GM23338 (cell line): ENCODE results near the gene PROC.
A peak's percentile ranks its signal among the peaks of the same experiment; 100 is the strongest.

Experiments used
- CREB1 ChIP-seq: fragments of 250-450 bp; sonication (Bioruptor Pico); IDR thresholded peaks from 2 replicates; pipeline ENCODE4 v1.5.0; 2020; ENCODE audit warnings: low read depth, mild to moderate bottlenecking, moderate library complexity
- CTCF ChIP-seq, 2 experiments: fragments of 200-600 bp in 1 of 2; sonication (generic) in 1 of 2; conservative IDR thresholded peaks; 2 replicates each; pipeline versions ENCODE4 v1.5.1 to v1.6.1; 2016 to 2017; ENCODE audit warnings: antibody characterized with exemption in 2 of 2, low read depth in 2 of 2, mild to moderate bottlenecking in 2 of 2, moderate library complexity in 1 of 2
- ETS1 ChIP-seq: IDR thresholded peaks from 2 replicates; pipeline ENCODE4 v1.6.1; 2016; ENCODE audit warnings: antibody characterized with exemption
- EZH2 ChIP-seq: fragments of 200-600 bp; sonication (generic); IDR thresholded peaks from one replicate; pipeline ENCODE4 v1.8.0; 2017; ENCODE audit warnings: antibody characterized with exemption, mild to moderate bottlenecking, low read depth; ENCODE audit not compliant: unreplicated experiment
- EZH2phosphoT487 ChIP-seq: fragments of 200-600 bp; sonication (generic); IDR thresholded peaks from one replicate; pipeline ENCODE4 v1.8.1; 2018; ENCODE audit warnings: antibody characterized with exemption; ENCODE audit not compliant: unreplicated experiment
- JUNB ChIP-seq: IDR thresholded peaks from one replicate; pipeline ENCODE4 v1.6.1; 2016; ENCODE audit warnings: antibody characterized with exemption; ENCODE audit not compliant: unreplicated experiment
- NANOG ChIP-seq: IDR thresholded peaks from 2 replicates; pipeline ENCODE4 v1.6.1; 2016; ENCODE audit warnings: antibody characterized with exemption, borderline replicate concordance
- POLR2AphosphoS5 ChIP-seq: IDR thresholded peaks from 2 replicates; pipeline ENCODE4 v1.6.1; 2016; ENCODE audit warnings: antibody characterized with exemption, low read depth
- REST ChIP-seq: IDR thresholded peaks from one replicate; pipeline ENCODE4 v1.6.1; 2018; ENCODE audit warnings: antibody characterized with exemption; ENCODE audit not compliant: unreplicated experiment
- STAT1 ChIP-seq: IDR thresholded peaks from one replicate; pipeline ENCODE4 v1.6.1; 2016; ENCODE audit warnings: antibody characterized with exemption; ENCODE audit not compliant: unreplicated experiment
- ZNF114 ChIP-seq: fragments of 250-450 bp; sonication (Bioruptor Pico); IDR thresholded peaks from 2 replicates; pipeline ENCODE4 v1.5.0; 2020; ENCODE audit warnings: mild to moderate bottlenecking, moderate library complexity
- ZNF331 ChIP-seq: fragments of 250-450 bp; sonication (Bioruptor Pico); IDR thresholded peaks from 2 replicates; pipeline ENCODE4 v1.5.0; 2020; ENCODE audit warnings: low read depth, mild to moderate bottlenecking, moderate library complexity
- ZNF462 ChIP-seq: fragments of 250-450 bp; sonication (Bioruptor Pico); IDR thresholded peaks from 2 replicates; pipeline ENCODE4 v1.5.0; 2020; ENCODE audit warnings: mild to moderate bottlenecking, moderate library complexity

GRCh38 chr2:127371037-127371436, 47.2 kb upstream of the PROC start:
- TF ChIP-seq POLR2AphosphoS5 (no peak), REST (no peak), EZH2 (no peak), CTCF (conservative IDR thresholded peaks at IDR 0.05; ENCODE audit: low read depth in 2 of 2) (peak; percentile 31 to 55; a peak in 3 of 4 replicates), EZH2phosphoT487 (no peak), ETS1 (no peak), CREB1 (CRISPR knock-in tag) (no peak), JUNB (no peak), STAT1 (no peak), ZNF114 (no peak), NANOG (no peak), ZNF331 (no peak), ZNF462 (no peak)
